Cardiac muscle cell (in vitro differentiated cells and primary cell): ENCODE data around the gene GABBR2. TPM values are rescaled to one million over a fixed set of nuclear protein-coding genes. Genes with fewer than 3 reads are reported as not detected.

Experiments used
- DNase-seq, 2 donors: peaks; one replicate each; pipeline versions ENCODE4 v3.0.0 to v3.0.0-alpha.2; 2010 to 2017; ENCODE audit warnings: low read depth in 1 of 2, low spot score in 1 of 2
- H3K27ac ChIP-seq: fragments of 200-600 bp; sonication (generic); 2 replicates; pipeline ENCODE4 v1.5.1; 2016
- H3K27me3 ChIP-seq: fragments of 200-600 bp; sonication (generic); 2 replicates; pipeline ENCODE4 v1.6.0; 2016; ENCODE audit warnings: control low read depth
- H3K36me3 ChIP-seq: fragments of 200-600 bp; sonication (generic); 2 replicates; pipeline ENCODE4 v1.5.1; 2016; ENCODE audit warnings: control low read depth
- H3K4me1 ChIP-seq: fragments of 200-600 bp; sonication (generic); 2 replicates; pipeline ENCODE4 v1.8.1; 2017; ENCODE audit warnings: low read depth, mild to moderate bottlenecking, mixed run types
- H3K4me3 ChIP-seq: fragments of 200-600 bp; sonication (generic); 2 replicates; pipeline ENCODE4 v1.5.1; 2016; ENCODE audit warnings: mild to moderate bottlenecking
- H3K9me3 ChIP-seq: fragments of 200-600 bp; sonication (generic); 2 replicates; pipeline ENCODE4 v1.5.1; 2017; ENCODE audit warnings: low read depth, mild to moderate bottlenecking, control low read depth
- polyA plus RNA-seq: library from polyadenylated mRNA; unstranded; fragments of >200 nt; fragmentation: Nextera tagmentation; extraction: Ambion mirVana; gene quantifications from 2 replicates; pipeline ENCODE4 v1.2.1, GENCODE V29; 2016
- total RNA-seq: library from RNA; depleted of rRNA; stranded (reverse); fragments of >200 nt; gene quantifications from 2 replicates; pipeline ENCODE4 v1.2.3, GENCODE V29; 2016
- TF ChIP-seq, protein P1 (sequence below): IDR thresholded peaks from 2 replicates; pipeline ENCODE4 v1.5.1; 2012; ENCODE audit warnings: low read depth, mild to moderate bottlenecking, low read length

The GABBR2 gene
- total and polyA plus RNA-seq, 2 experiments from 2014 or later: 0.06 TPM; not detected in 1

DNA sequence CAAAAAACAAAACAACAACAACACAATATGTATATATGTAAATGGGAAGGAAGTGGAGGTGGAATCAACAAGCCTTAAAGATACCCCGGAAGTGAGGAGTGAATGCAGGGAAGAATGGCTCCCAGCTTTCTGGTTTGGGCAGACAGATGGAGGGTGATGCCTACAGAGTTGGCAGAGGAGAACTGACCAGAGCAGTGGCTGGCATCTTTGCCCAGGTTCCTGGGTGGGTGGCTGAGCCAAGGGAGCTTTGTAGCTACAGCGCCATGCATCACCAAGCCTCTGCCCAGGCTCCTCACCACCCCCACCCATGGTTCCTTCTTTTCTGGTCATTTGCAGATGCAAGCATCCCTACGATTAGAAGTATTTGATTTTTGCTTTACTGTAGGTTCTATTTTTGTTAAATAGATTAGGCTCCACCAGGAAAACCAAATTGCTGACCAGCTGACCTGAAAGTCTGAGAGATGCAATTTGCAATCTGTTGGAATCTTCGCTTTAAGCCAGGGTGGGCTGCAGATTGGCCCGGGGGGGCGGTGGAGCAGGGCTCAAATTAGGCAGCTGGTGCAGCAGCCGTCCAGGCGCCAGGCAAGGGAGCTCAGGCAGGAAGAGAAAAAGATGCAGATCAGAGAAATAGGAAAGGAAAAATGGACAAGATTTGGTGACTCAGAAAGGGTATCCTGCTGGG lies 290.0 kb downstream of the GABBR2 start:
- Histone ChIP-seq H3K9me3 (no peaks in the 10 kb centered on the region), H3K27me3 (no peaks in the 10 kb centered on the region), H3K4me1 (no peaks in the 10 kb centered on the region), H3K36me3 (no peaks in the 10 kb centered on the region), H3K27ac (no peak overlapping the region), H3K4me3 (no peak overlapping the region)
- TF ChIP-seq, protein P1, sequence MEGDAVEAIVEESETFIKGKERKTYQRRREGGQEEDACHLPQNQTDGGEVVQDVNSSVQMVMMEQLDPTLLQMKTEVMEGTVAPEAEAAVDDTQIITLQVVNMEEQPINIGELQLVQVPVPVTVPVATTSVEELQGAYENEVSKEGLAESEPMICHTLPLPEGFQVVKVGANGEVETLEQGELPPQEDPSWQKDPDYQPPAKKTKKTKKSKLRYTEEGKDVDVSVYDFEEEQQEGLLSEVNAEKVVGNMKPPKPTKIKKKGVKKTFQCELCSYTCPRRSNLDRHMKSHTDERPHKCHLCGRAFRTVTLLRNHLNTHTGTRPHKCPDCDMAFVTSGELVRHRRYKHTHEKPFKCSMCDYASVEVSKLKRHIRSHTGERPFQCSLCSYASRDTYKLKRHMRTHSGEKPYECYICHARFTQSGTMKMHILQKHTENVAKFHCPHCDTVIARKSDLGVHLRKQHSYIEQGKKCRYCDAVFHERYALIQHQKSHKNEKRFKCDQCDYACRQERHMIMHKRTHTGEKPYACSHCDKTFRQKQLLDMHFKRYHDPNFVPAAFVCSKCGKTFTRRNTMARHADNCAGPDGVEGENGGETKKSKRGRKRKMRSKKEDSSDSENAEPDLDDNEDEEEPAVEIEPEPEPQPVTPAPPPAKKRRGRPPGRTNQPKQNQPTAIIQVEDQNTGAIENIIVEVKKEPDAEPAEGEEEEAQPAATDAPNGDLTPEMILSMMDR: no peak
- DNase-seq: no peak

DNA sequence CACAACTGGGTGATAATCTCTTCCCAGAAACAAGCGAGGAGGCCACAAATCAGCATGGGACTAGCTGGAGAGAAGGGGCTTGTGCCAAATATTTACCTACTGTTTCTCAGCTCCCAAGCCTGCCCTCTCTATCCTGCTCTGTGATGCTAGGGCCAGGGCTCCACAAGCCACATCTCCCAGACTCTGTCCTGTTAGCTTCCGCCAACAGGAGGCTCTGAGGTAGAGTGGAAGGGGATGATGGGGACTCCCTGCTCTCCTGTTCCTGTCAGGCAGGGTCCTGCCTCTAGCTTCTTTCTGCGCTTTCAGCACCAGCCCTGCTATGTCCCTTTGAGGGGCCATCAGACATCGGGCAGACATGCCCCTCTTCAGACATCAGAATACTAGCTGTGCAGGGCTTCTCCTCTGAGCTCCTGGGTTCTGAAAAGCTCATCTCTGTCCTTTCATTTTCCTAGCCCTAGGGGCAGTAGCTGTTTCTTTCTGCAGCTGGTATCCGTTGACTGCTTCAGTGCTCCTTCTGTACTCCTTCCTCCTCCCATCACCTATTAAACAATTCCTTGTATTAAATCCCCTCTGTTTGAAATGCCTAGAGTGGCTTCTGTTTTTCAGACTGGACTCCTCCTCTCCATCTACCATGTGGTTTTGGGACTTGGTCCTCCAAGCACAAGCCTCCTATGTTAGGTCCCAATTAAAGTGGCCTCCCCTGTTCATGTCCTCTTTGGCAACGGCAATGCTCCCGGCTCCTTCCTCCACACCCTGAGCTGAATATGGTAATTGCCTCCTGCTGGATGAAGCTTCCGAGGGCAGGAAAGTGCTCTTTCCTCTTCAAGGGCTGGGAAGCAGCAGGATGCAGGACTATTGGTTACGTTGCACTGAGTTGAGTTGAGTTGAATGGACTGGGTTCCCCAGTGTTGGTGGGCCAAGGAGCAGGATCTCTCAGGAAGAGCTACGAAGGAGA lies 292.2 kb downstream of the GABBR2 start:
- H3K4me1 ChIP-seq: peaks cover 6% of the 10 kb centered on the region
- H3K36me3 ChIP-seq: no peaks in the 10 kb centered on the region

GRCh38 chr9:98415782-98416181 lies 293.0 kb downstream of the GABBR2 start:
- no peaks in the 10 kb centered on the region for H3K36me3 ChIP-seq
- no peaks in the 10 kb centered on the region for H3K9me3 ChIP-seq
- H3K27me3 ChIP-seq: no peaks in the 10 kb centered on the region
- no peak for DNase-seq
- H3K27ac ChIP-seq: no peak overlapping the region
- TF ChIP-seq, protein P1: no peak
- no peak overlapping the region for H3K4me3 ChIP-seq
- peaks cover 6% of the 10 kb centered on the region for H3K4me1 ChIP-seq

More for the DNA sequence above, 292.2 kb downstream of the GABBR2 start:
- TF ChIP-seq, protein P1: no peak
- Histone ChIP-seq H3K27ac (no peak overlapping the region), H3K4me3 (no peak overlapping the region), H3K27me3 (no peaks in the 10 kb centered on the region), H3K9me3 (no peaks in the 10 kb centered on the region)
- DNase-seq: no peak

- no peaks in the 10 kb centered on the region for H3K36me3 ChIP-seq
- TF ChIP-seq, protein P1: no peak
- H3K4me1 ChIP-seq: peaks cover 12% of the 10 kb centered on the region
- no peaks in the 10 kb centered on the region for H3K9me3 ChIP-seq
- no peak for DNase-seq
- no peaks in the 10 kb centered on the region for H3K27me3 ChIP-seq
- H3K27ac ChIP-seq: no peak overlapping the region
- no peak overlapping the region for H3K4me3 ChIP-seq
Observed at GRCh38 chr9:98413084-98413483, 295.7 kb downstream of the GABBR2 start.

DNA sequence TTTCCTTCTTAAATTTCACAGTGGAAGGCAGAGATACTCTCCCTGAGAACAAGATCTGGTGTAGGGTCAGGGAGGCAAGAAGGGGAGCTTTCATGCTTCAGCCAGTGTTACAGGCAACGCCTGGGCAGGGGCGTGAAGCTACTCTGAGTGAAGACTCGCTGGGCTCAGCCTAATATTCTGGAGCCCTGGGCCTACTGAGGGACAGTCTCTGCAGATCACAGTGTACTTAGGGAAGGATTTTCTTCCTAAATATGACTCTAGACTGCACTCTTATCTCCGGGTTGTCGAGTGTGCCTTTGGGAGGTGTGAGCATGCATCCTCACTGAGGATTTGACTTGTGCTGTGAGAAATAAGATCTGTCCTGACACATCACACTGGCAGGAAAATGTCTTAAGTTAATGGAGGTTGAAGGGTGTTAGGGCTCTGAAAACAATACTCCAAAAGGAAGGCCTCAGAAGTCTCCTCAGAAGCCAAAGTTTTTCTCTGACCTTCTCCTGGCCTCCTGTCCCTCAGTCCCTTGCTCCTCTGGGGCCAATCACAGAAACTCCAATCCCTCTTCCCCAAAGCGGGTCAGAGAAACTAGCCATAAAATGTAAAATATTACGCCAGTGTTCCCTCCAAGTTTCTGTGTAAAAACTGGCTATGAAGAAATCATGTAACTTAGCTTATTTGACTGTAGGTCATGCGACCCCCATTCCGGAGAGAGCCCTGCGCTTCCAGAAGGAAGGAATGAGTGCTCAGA lies 296.5 kb downstream of the GABBR2 start:
- DNase-seq: no peak
- Histone ChIP-seq H3K27me3 (no peaks in the 10 kb centered on the region), H3K36me3 (no peaks in the 10 kb centered on the region), H3K4me3 (no peak overlapping the region), H3K27ac (peak overlapping the region; percentile 30), H3K9me3 (no peaks in the 10 kb centered on the region), H3K4me1 (peaks cover 12% of the 10 kb centered on the region)
- TF ChIP-seq, protein P1: no peak
